Heart left ventricle (tissue), 13 donors: Measurements from ENCODE around the gene CSF1R.

ENCODE experiments used
- POLR2A ChIP-seq, 2 donors: fragments of 450-650 bp; IDR thresholded peaks; one replicate each; pipeline ENCODE4 v1.6.1; 2017; ENCODE audit warnings: antibody characterized with exemption in 2 of 2, mild to moderate bottlenecking in 2 of 2, moderate library complexity in 2 of 2
- TF ChIP-seq, protein P1 (sequence below), 12 donors: fragments of 200-600 bp; sonication (generic) in 4 of 12; IDR thresholded peaks; one replicate each; pipeline versions ENCODE4 v1.5.0 to v1.8.0; 2018 to 2022; ENCODE audit warnings: antibody characterized with exemption in 12 of 12, mild to moderate bottlenecking in 5 of 12
- donor health status: ischemic (EF 13 %, LVEDD 7.1; RV severe dilation, severe dysfunction).
- donor health status: DM: no; HTN: yes; CAD: no.
- donor health status: DM: no; HTN: no; CAD: no.
- donor health status: ischemic (EF 25% LVEDD 6.9; RV normal size, moderate dysfunction).
- donor health status: ischemic (EF 25% LVEDD 5.7; RV mildly dilated, moderate dysfunction).
- donor health status: ischemic (EF 35%, LVEDD 5.7; RV mildly dilated, moderate dysfunction).
- donor health status: nonischemic (EF 11% LVEDD 7.7; RV severe dilation, severe dysfunction).
- donor health status: DM: yes; HTN: yes; CAD: no.
- donor health status: PGD.
- donor health status: ischemic (EF 29% LVEDD 5.4; RV normal size, mild dysfunction).
- donor health status: nonischemic (EF 23%, LVEDD 6.1; RV moderate dilation, normal function).

DNA sequence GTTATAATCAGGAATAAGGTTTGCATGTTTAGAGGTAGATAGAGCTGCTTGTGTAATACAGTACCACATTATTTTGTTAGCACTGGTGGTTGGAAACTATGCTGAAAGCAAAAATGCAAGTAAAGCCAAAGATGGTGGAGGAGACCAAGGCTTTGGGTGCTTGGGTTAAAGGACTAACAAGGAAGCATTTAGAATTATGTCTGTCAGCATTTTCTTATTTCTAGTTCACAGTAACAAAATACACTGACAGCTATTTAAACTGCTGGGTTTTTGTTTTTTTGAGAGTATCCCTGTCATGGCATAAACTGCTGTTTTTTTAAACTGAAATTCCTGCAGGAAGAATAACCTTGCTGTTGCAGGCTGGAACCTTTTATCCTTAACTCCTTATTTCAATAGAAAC lies 79.3 kb downstream of the CSF1R start:
- TF ChIP-seq, protein P1, sequence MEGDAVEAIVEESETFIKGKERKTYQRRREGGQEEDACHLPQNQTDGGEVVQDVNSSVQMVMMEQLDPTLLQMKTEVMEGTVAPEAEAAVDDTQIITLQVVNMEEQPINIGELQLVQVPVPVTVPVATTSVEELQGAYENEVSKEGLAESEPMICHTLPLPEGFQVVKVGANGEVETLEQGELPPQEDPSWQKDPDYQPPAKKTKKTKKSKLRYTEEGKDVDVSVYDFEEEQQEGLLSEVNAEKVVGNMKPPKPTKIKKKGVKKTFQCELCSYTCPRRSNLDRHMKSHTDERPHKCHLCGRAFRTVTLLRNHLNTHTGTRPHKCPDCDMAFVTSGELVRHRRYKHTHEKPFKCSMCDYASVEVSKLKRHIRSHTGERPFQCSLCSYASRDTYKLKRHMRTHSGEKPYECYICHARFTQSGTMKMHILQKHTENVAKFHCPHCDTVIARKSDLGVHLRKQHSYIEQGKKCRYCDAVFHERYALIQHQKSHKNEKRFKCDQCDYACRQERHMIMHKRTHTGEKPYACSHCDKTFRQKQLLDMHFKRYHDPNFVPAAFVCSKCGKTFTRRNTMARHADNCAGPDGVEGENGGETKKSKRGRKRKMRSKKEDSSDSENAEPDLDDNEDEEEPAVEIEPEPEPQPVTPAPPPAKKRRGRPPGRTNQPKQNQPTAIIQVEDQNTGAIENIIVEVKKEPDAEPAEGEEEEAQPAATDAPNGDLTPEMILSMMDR (IDR thresholded peaks at IDR 0.05): no peak
- TF ChIP-seq POLR2A (IDR thresholded peaks at IDR 0.05): no peak
